Gastrocnemius medialis (tissue), 4 donors: Measurements from ENCODE around the gene PRR5L. TPM values are rescaled to one million over a fixed set of nuclear protein-coding genes. Genes with fewer than 3 reads are reported as not detected.

Source experiments
- ATAC-seq, 2 donors: fragments of 150-250 bp; one replicate each; pipeline ENCODE4 v1.9.1; 2016
- DNase-seq, 2 donors: peaks; one replicate each; pipeline ENCODE4 v3.0.0-alpha.2; 2019
- H3K27ac ChIP-seq, 4 donors: fragments of 200-600 bp; sonication (generic); 1 replicate in 1 of 4; 2 replicates in 3 of 4; pipeline ENCODE4 v1.5.1; 2016 to 2018; ENCODE audit warnings: mild to moderate bottlenecking in 2 of 4, moderate library complexity in 1 of 4
- H3K27me3 ChIP-seq, 3 donors: fragments of 200-600 bp; sonication (generic) in 2 of 3; 1 replicate in 1 of 3; 2 replicates in 2 of 3; pipeline versions ENCODE4 v1.5.1 to v1.6.0; 2016 to 2019; ENCODE audit warnings: mild to moderate bottlenecking in 1 of 3, moderate library complexity in 1 of 3
- H3K36me3 ChIP-seq, 2 donors: fragments of 200-600 bp; sonication (generic) in 1 of 2; one replicate each; pipeline ENCODE4 v1.5.1; 2017 to 2018
- H3K4me1 ChIP-seq, 2 donors: fragments of 200-600 bp; sonication (generic) in 1 of 2; one replicate each; pipeline ENCODE4 v1.5.1; 2016 to 2017; ENCODE audit warnings: mild to moderate bottlenecking in 2 of 2
- H3K4me3 ChIP-seq, 4 donors: fragments of 200-600 bp; sonication (generic) in 3 of 4; 1 replicate in 1 of 4; 2 replicates in 3 of 4; pipeline ENCODE4 v1.5.1; 2016 to 2019; ENCODE audit warnings: mild to moderate bottlenecking in 2 of 4
- H3K9me3 ChIP-seq, 3 donors: fragments of 200-600 bp; sonication (generic) in 2 of 3; 1 replicate in 1 of 3; 2 replicates in 2 of 3; pipeline ENCODE4 v1.5.1; 2016 to 2019
- CTCF ChIP-seq, 5 experiments: fragments of 450-650 bp in 3 of 5; fragments of 200-600 bp in 2 of 5; sonication (generic) in 2 of 5; IDR thresholded peaks in 4 of 5; conservative IDR thresholded peaks in 1 of 5; 1 replicate in 4 of 5; 2 replicates in 1 of 5; pipeline ENCODE4 v1.5.1; 2016 to 2019; ENCODE audit warnings: antibody characterized with exemption in 5 of 5, mild to moderate bottlenecking in 3 of 5, moderate library complexity in 3 of 5
- POLR2A ChIP-seq, 2 donors: fragments of 450-650 bp; IDR thresholded peaks; one replicate each; pipeline ENCODE4 v1.6.1; 2017; ENCODE audit warnings: antibody characterized with exemption in 2 of 2, mild to moderate bottlenecking in 2 of 2, moderate library complexity in 2 of 2
- in situ Hi-C, 4 donors: fragments of 200-750 bp; cut with MboI; loops; one replicate each; pipeline versions ENCODE4 v1.15.0 to v1.8.0; 2017; ENCODE audit warnings: low sequenced_read_pairs in 4 of 4
- intact Hi-C: fragments of 100-400 bp; cut with DNase I; formaldehyde crosslinking; loops from one replicate; pipeline ENCODE4 v1.15.1; 2023; ENCODE audit warnings: low total_unique reads
- total RNA-seq, 4 donors: library from RNA; depleted of rRNA; stranded (reverse); fragments of >200 nt; gene quantifications; one replicate each; pipeline versions ENCODE4 v1.1.0 to v1.2.3, GENCODE V29; 2016

The PRR5L gene
- total RNA-seq, 4 donors from 2014 or later: 0.46 to 3.2 (median 1.2) TPM

GRCh38 chr11:36251823-36252222 is 44.3 kb upstream of the PRR5L start:
- no peaks in the 10 kb centered on the region for H3K4me1 ChIP-seq
- in situ Hi-C loops: loop anchor here (25.0 kb wide), 3 partner anchors 215 to 440 kb away; no protein-coding TSS in a partner anchor
- no peak overlapping the region for H3K4me3 ChIP-seq
- ATAC-seq: no peak
- H3K36me3 ChIP-seq: no peaks in the 10 kb centered on the region
- intact Hi-C loops: no loop called here
- DNase-seq: no peak
- no peak overlapping the region for H3K27ac ChIP-seq
- H3K27me3 ChIP-seq: no peaks in the 10 kb centered on the region
- H3K9me3 ChIP-seq: no peaks in the 10 kb centered on the region
- TF ChIP-seq CTCF (IDR thresholded peaks at IDR 0.05 in 4 of 5, conservative IDR thresholded peaks at IDR 0.05 in 1 of 5) (no peak), POLR2A (IDR thresholded peaks at IDR 0.05) (no peak)

GRCh38 chr11:36253238-36253637 is 42.9 kb upstream of the PRR5L start:
- no peaks in the 10 kb centered on the region for H3K4me1 ChIP-seq
- H3K27me3 ChIP-seq: no peaks in the 10 kb centered on the region
- no peak for TF ChIP-seq POLR2A (IDR thresholded peaks at IDR 0.05)
- no peak for TF ChIP-seq CTCF (IDR thresholded peaks at IDR 0.05 in 4 of 5, conservative IDR thresholded peaks at IDR 0.05 in 1 of 5)
- H3K4me3 ChIP-seq: no peak overlapping the region
- H3K36me3 ChIP-seq: no peaks in the 10 kb centered on the region
- ATAC-seq (no peak), DNase-seq (no peak)
- in situ Hi-C loops (loop anchor here (25.0 kb wide), 3 partner anchors 216 to 441 kb away; no protein-coding TSS in a partner anchor), intact Hi-C loops (no loop called here)
- no peaks in the 10 kb centered on the region for H3K9me3 ChIP-seq
- H3K27ac ChIP-seq: no peak overlapping the region

GRCh38 chr11:36254713-36255112 is 41.4 kb upstream of the PRR5L start:
- intact Hi-C loops: no loop called here
- in situ Hi-C loops: loop anchor here (25.0 kb wide), 3 partner anchors 217 to 442 kb away; no protein-coding TSS in a partner anchor
- TF ChIP-seq POLR2A (IDR thresholded peaks at IDR 0.05) (no peak), CTCF (IDR thresholded peaks at IDR 0.05 in 4 of 5, conservative IDR thresholded peaks at IDR 0.05 in 1 of 5) (no peak)

GRCh38 chr11:36257351-36257750 is 38.7 kb upstream of the PRR5L start:
- intact Hi-C loops: no loop called here
- no peaks in the 10 kb centered on the region for H3K4me1 ChIP-seq
- TF ChIP-seq POLR2A (IDR thresholded peaks at IDR 0.05) (no peak), CTCF (IDR thresholded peaks at IDR 0.05 in 4 of 5, conservative IDR thresholded peaks at IDR 0.05 in 1 of 5) (no peak)
- H3K9me3 ChIP-seq: no peaks in the 10 kb centered on the region
- H3K27ac ChIP-seq: no peak overlapping the region
- H3K4me3 ChIP-seq: no peak overlapping the region
- in situ Hi-C loops: loop anchor here (25.0 kb wide), 3 partner anchors 220 to 445 kb away; no protein-coding TSS in a partner anchor
- DNase-seq: no peak
- no peaks in the 10 kb centered on the region for H3K36me3 ChIP-seq
- H3K27me3 ChIP-seq: no peaks in the 10 kb centered on the region
- no peak for ATAC-seq

More at GRCh38 chr11:36254713-36255112, 41.4 kb upstream of the PRR5L start:
- no peak for ATAC-seq
- Histone ChIP-seq H3K4me3 (no peak overlapping the region), H3K36me3 (no peaks in the 10 kb centered on the region), H3K4me1 (no peaks in the 10 kb centered on the region), H3K27ac (no peak overlapping the region), H3K27me3 (no peaks in the 10 kb centered on the region), H3K9me3 (no peaks in the 10 kb centered on the region)
- DNase-seq: no peak
